GM12892 (cell line): ENCODE results near the gene HOXB6.

Experiments
- DNase-seq: peaks from one replicate; pipeline ENCODE4 v3.0.0; 2011; ENCODE audit not compliant: insufficient read length
- FAIRE-seq: peaks from 2 replicates; lab custom pipeline; 2011; peaks lifted over from hg19 to GRCh38; lab: Jason Lieb, UNC
- POLR2A ChIP-seq: IDR thresholded peaks from 2 replicates; pipeline ENCODE4 v1.6.1; 2011; ENCODE audit warnings: low read depth, low read length, control low read depth
- POLR2AphosphoS5 ChIP-seq: IDR thresholded peaks from 2 replicates; pipeline ENCODE4 v1.6.1; 2011; ENCODE audit warnings: low read depth, low read length, control low read depth
- TAF1 ChIP-seq: IDR thresholded peaks from 2 replicates; pipeline ENCODE4 v1.6.1; 2011; ENCODE audit warnings: low read depth, mild to moderate bottlenecking, control low read depth, low read length, borderline replicate concordance

Gene HOXB6

GRCh38 chr17:48625495-48626244 lies 20.9 kb upstream of the HOXB6 start:
- TF ChIP-seq TAF1 (no peak), POLR2A (no peak), POLR2AphosphoS5 (no peak)
- FAIRE-seq (peak; percentile 78), DNase-seq (peak; percentile 67)

GRCh38 chr17:48624544-48625494 lies 20.0 kb upstream of the HOXB6 start:
- TF ChIP-seq TAF1 (no peak), POLR2AphosphoS5 (no peak), POLR2A (no peak)
- FAIRE-seq (peak; percentile 54), DNase-seq (no peak)

GRCh38 chr17:48624118-48624517 lies 19.3 kb upstream of the HOXB6 start:
- FAIRE-seq (no peak), DNase-seq (no peak)
- TF ChIP-seq POLR2AphosphoS5 (no peak), POLR2A (no peak), TAF1 (no peak)

- TF ChIP-seq POLR2AphosphoS5 (no peak), POLR2A (no peak), TAF1 (no peak)
- FAIRE-seq (no peak), DNase-seq (no peak)
Observed at GRCh38 chr17:48623583-48623982, 18.8 kb upstream of the HOXB6 start.

- FAIRE-seq (no peak), DNase-seq (no peak)
- TF ChIP-seq TAF1 (no peak), POLR2AphosphoS5 (no peak), POLR2A (no peak)
Observed at GRCh38 chr17:48622857-48623256, 18.1 kb upstream of the HOXB6 start.

GRCh38 chr17:48621410-48622392 lies 16.9 kb upstream of the HOXB6 start:
- FAIRE-seq (no peak), DNase-seq (no peak)
- no peak for TF ChIP-seq POLR2A
- no peak for TF ChIP-seq POLR2AphosphoS5
- TF ChIP-seq TAF1: no peak

- FAIRE-seq (no peak), DNase-seq (no peak)
- TF ChIP-seq POLR2A (no peak), TAF1 (no peak), POLR2AphosphoS5 (no peak)
Observed at GRCh38 chr17:48620461-48621139, 15.8 kb upstream of the HOXB6 start.

- FAIRE-seq (no peak), DNase-seq (no peak)
- no peak for TF ChIP-seq TAF1
- TF ChIP-seq POLR2A: no peak
- TF ChIP-seq POLR2AphosphoS5: no peak
Observed at GRCh38 chr17:48619826-48620449, 15.2 kb upstream of the HOXB6 start.

GRCh38 chr17:48618256-48618896 lies 13.6 kb upstream of the HOXB6 start:
- no peak for TF ChIP-seq TAF1
- TF ChIP-seq POLR2A: no peak
- TF ChIP-seq POLR2AphosphoS5: no peak
- peak; percentile 92 for DNase-seq
- peak; percentile 95 for FAIRE-seq
